ENCODE results near the gene ZBTB7C.

Gene ZBTB7C

DNA sequence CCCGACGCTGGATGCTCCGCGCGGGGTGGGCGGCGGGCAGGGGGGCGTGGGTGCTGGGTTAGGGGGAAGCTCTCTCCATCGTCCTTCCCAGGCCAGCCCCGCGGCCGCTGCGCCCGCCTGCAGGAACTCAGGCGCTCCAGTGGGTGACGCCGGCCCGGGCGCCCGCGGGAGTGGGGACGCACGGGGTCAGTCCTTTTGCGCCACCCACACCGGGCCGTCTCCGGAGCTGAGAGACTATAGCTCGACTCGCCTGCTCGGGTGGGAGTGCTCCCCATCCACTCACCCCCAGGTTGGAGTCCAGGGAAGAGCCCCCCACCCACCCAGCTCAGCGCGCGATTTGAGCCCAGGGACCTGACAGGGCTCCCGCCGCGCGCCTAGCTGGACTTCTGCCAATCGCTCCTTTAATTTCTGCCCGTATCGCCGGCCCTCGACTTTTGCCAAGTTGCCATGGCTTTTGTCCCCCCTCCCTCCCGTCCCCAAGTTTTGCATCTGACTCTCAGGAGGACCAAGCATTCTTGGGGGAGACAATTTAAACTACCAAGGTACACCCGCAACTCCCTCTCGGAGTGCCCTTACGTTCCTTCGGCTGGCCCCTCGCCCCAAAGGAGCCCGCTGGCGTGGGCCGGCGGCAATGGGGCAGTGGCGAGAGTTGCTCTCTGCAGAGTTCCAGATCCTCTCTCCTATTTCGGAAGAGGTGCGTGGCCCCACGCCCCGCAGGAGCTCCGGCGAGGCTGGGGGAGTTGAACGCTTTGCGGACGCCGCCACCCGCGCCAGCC is 272.9 kb downstream of the ZBTB7C start:
- Histone ChIP-seq H3K4me3 (ENCODE audit: low read depth, low read length) (peak overlapping the region; percentile 42), H3K36me3 (ENCODE audit: control insufficient read depth in 2 of 2, insufficient read depth in 1 of 2, low read length in 2 of 2) (no peaks in the 10 kb centered on the region), H3K9me3 (ENCODE audit: control insufficient read depth, insufficient read depth, low read depth, low read length) (no peaks in the 10 kb centered on the region), H3K4me1 (ENCODE audit: control insufficient read depth, insufficient read depth, low read length) (peaks cover 32% of the 10 kb centered on the region), H3K27ac (ENCODE audit: extremely low read depth, low read depth, low read length) (peak overlapping the region; percentile 82; the same call in 1 of the 2 replicates)
- ChIA-PET POLR2A (interaction anchor here (1.0 kb wide), 1 partner anchor 18 kb away, joined by 5 read pairs; no protein-coding TSS in a partner anchor), CTCF (interaction anchor here (2.0 kb wide), 1 partner anchor 8 kb away, joined by 6 read pairs; no protein-coding TSS in a partner anchor)
- no peak for TF ChIP-seq ZNF664 (tag by site-specific recombination; IDR thresholded peaks at IDR 0.05)
- TF ChIP-seq ZNF747 (tag by site-specific recombination; IDR thresholded peaks at IDR 0.05), result no peak
- no peak for TF ChIP-seq ZNF473 (tag by site-specific recombination; IDR thresholded peaks at IDR 0.05)
- no peak for TF ChIP-seq ZNF292 (tag by site-specific recombination; IDR thresholded peaks at IDR 0.05; ENCODE audit: borderline replicate concordance, low read depth)
- TF ChIP-seq, protein P1, sequence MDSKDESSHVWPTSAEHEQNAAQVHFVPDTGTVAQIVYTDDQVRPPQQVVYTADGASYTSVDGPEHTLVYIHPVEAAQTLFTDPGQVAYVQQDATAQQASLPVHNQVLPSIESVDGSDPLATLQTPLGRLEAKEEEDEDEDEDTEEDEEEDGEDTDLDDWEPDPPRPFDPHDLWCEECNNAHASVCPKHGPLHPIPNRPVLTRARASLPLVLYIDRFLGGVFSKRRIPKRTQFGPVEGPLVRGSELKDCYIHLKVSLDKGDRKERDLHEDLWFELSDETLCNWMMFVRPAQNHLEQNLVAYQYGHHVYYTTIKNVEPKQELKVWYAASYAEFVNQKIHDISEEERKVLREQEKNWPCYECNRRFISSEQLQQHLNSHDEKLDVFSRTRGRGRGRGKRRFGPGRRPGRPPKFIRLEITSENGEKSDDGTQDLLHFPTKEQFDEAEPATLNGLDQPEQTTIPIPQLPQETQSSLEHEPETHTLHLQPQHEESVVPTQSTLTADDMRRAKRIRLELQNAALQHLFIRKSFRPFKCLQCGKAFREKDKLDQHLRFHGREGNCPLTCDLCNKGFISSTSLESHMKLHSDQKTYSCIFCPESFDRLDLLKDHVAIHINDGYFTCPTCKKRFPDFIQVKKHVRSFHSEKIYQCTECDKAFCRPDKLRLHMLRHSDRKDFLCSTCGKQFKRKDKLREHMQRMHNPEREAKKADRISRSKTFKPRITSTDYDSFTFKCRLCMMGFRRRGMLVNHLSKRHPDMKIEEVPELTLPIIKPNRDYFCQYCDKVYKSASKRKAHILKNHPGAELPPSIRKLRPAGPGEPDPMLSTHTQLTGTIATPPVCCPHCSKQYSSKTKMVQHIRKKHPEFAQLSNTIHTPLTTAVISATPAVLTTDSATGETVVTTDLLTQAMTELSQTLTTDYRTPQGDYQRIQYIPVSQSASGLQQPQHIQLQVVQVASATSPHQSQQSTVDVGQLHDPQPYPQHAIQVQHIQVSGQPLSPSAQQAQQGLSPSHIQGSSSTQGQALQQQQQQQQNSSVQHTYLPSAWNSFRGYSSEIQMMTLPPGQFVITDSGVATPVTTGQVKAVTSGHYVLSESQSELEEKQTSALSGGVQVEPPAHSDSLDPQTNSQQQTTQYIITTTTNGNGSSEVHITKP (tag by site-specific recombination; IDR thresholded peaks at IDR 0.05), result peak; percentile 51; the same call in 1 of the 2 replicates
- TF ChIP-seq ZBTB8A (tag by site-specific recombination; IDR thresholded peaks at IDR 0.05), result peak; percentile 83
- TF ChIP-seq TRIM28 (IDR thresholded peaks at IDR 0.05; ENCODE audit: borderline replicate concordance, low read length), result no peak
- TF ChIP-seq, protein P2, sequence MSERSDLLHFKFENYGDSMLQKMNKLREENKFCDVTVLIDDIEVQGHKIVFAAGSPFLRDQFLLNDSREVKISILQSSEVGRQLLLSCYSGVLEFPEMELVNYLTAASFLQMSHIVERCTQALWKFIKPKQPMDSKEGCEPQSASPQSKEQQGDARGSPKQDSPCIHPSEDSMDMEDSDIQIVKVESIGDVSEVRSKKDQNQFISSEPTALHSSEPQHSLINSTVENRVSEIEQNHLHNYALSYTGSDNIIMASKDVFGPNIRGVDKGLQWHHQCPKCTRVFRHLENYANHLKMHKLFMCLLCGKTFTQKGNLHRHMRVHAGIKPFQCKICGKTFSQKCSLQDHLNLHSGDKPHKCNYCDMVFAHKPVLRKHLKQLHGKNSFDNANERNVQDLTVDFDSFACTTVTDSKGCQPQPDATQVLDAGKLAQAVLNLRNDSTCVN (tag by site-specific recombination; optimal IDR thresholded peaks at IDR 0.05), result peak; percentile 56
- TF ChIP-seq ZBTB48 (tag by site-specific recombination; IDR thresholded peaks at IDR 0.05), result peak; percentile 63; the same call in 1 of the 2 replicates
- TF ChIP-seq ZNF48 (tag by site-specific recombination; IDR thresholded peaks at IDR 0.05), result no peak
- TF ChIP-seq, protein P3, sequence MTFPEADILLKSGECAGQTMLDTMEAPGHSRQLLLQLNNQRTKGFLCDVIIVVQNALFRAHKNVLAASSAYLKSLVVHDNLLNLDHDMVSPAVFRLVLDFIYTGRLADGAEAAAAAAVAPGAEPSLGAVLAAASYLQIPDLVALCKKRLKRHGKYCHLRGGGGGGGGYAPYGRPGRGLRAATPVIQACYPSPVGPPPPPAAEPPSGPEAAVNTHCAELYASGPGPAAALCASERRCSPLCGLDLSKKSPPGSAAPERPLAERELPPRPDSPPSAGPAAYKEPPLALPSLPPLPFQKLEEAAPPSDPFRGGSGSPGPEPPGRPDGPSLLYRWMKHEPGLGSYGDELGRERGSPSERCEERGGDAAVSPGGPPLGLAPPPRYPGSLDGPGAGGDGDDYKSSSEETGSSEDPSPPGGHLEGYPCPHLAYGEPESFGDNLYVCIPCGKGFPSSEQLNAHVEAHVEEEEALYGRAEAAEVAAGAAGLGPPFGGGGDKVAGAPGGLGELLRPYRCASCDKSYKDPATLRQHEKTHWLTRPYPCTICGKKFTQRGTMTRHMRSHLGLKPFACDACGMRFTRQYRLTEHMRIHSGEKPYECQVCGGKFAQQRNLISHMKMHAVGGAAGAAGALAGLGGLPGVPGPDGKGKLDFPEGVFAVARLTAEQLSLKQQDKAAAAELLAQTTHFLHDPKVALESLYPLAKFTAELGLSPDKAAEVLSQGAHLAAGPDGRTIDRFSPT (tag by site-specific recombination; IDR thresholded peaks at IDR 0.05), result 0 out of 2 replicates have a peak, but pooled peaks have one; percentile 57
- TF ChIP-seq ZNF366 (tag by site-specific recombination; conservative IDR thresholded peaks at IDR 0.05), result peak; percentile 32; the same call in 1 of the 2 replicates
- TF ChIP-seq, protein P4, sequence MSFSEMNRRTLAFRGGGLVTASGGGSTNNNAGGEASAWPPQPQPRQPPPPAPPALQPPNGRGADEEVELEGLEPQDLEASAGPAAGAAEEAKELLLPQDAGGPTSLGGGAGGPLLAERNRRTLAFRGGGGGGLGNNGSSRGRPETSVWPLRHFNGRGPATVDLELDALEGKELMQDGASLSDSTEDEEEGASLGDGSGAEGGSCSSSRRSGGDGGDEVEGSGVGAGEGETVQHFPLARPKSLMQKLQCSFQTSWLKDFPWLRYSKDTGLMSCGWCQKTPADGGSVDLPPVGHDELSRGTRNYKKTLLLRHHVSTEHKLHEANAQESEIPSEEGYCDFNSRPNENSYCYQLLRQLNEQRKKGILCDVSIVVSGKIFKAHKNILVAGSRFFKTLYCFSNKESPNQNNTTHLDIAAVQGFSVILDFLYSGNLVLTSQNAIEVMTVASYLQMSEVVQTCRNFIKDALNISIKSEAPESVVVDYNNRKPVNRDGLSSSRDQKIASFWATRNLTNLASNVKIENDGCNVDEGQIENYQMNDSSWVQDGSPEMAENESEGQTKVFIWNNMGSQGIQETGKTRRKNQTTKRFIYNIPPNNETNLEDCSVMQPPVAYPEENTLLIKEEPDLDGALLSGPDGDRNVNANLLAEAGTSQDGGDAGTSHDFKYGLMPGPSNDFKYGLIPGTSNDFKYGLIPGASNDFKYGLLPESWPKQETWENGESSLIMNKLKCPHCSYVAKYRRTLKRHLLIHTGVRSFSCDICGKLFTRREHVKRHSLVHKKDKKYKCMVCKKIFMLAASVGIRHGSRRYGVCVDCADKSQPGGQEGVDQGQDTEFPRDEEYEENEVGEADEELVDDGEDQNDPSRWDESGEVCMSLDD (tag by site-specific recombination; IDR thresholded peaks at IDR 0.05), result peak; percentile 52; the same call in 1 of the 2 replicates
- peak; percentile 68 for TF ChIP-seq ZFHX2 (tag by site-specific recombination; conservative IDR thresholded peaks at IDR 0.05)
- peak; percentile 62; the same call in 1 of the 2 replicates for TF ChIP-seq ZNF501 (tag by site-specific recombination; IDR thresholded peaks at IDR 0.05)
- TF ChIP-seq, protein P5, sequence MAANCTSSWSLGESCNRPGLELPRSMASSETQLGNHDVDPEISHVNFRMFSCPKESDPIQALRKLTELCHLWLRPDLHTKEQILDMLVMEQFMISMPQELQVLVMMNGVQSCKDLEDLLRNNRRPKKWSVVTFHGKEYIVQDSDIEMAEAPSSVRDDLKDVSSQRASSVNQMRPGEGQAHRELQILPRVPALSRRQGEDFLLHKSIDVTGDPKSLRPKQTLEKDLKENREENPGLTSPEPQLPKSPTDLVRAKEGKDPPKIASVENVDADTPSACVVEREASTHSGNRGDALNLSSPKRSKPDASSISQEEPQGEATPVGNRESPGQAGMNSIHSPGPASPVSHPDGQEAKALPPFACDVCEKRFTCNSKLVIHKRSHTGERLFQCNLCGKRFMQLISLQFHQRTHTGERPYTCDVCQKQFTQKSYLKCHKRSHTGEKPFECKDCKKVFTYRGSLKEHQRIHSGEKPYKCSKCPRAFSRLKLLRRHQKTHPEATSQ (tag by site-specific recombination; IDR thresholded peaks at IDR 0.05), result no peak
- TF ChIP-seq ZNF202 (tag by site-specific recombination; IDR thresholded peaks at IDR 0.05; ENCODE audit: borderline replicate concordance), result no peak
- 0 out of 2 replicates have a peak, but pooled peaks have one; percentile 29 for TF ChIP-seq ZEB2 (tag by site-specific recombination; IDR thresholded peaks at IDR 0.05)
- TF ChIP-seq, protein P6, sequence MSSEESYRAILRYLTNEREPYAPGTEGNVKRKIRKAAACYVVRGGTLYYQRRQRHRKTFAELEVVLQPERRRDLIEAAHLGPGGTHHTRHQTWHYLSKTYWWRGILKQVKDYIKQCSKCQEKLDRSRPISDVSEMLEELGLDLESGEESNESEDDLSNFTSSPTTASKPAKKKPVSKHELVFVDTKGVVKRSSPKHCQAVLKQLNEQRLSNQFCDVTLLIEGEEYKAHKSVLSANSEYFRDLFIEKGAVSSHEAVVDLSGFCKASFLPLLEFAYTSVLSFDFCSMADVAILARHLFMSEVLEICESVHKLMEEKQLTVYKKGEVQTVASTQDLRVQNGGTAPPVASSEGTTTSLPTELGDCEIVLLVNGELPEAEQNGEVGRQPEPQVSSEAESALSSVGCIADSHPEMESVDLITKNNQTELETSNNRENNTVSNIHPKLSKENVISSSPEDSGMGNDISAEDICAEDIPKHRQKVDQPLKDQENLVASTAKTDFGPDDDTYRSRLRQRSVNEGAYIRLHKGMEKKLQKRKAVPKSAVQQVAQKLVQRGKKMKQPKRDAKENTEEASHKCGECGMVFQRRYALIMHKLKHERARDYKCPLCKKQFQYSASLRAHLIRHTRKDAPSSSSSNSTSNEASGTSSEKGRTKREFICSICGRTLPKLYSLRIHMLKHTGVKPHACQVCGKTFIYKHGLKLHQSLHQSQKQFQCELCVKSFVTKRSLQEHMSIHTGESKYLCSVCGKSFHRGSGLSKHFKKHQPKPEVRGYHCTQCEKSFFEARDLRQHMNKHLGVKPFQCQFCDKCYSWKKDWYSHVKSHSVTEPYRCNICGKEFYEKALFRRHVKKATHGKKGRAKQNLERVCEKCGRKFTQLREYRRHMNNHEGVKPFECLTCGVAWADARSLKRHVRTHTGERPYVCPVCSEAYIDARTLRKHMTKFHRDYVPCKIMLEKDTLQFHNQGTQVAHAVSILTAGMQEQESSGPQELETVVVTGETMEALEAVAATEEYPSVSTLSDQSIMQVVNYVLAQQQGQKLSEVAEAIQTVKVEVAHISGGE (tag by site-specific recombination; conservative IDR thresholded peaks at IDR 0.05; ENCODE audit: low read depth), result 0 out of 2 replicates have a peak, but pooled peaks have one; percentile 29
- TF ChIP-seq ZNF350 (tag by site-specific recombination; IDR thresholded peaks at IDR 0.05), result no peak
- no peak for TF ChIP-seq ZNF548 (tag by site-specific recombination; IDR thresholded peaks at IDR 0.05)
